GM12891 (cell line): ENCODE results near the gene PLEKHH1.

Source experiments
- DNase-seq: peaks from one replicate; pipeline ENCODE4 v3.0.0; 2011; ENCODE audit warnings: low spot score; ENCODE audit not compliant: insufficient read length
- FAIRE-seq: peaks from 2 replicates; lab custom pipeline; 2011; peaks lifted over from hg19 to GRCh38; lab: Jason Lieb, UNC
- PAX5 ChIP-seq: IDR thresholded peaks from 2 replicates; pipeline ENCODE4 v1.6.1; 2011; ENCODE audit warnings: low read length, moderate library complexity, mild to moderate bottlenecking; ENCODE audit not compliant: insufficient read depth, severe bottlenecking
- POLR2A ChIP-seq: IDR thresholded peaks from 2 replicates; pipeline ENCODE4 v1.6.1; 2011; ENCODE audit warnings: low read depth, low read length, control low read depth
- POLR2AphosphoS5 ChIP-seq: IDR thresholded peaks from 2 replicates; pipeline ENCODE4 v1.6.1; 2011; ENCODE audit warnings: low read depth, low read length, control low read depth
- POU2F2 ChIP-seq: IDR thresholded peaks from 2 replicates; pipeline ENCODE4 v1.6.1; 2011; ENCODE audit warnings: low read depth, mild to moderate bottlenecking, control low read depth, low read length, moderate library complexity
- SPI1 ChIP-seq: IDR thresholded peaks from 2 replicates; pipeline ENCODE4 v1.6.1; 2011; ENCODE audit warnings: low read depth, low read length, control low read depth
- TAF1 ChIP-seq: IDR thresholded peaks from 2 replicates; pipeline ENCODE4 v1.6.1; 2011; ENCODE audit warnings: low read depth, low read length, control low read depth

PLEKHH1 gene

GRCh38 chr14:67508956-67509355, 24.1 kb upstream of the PLEKHH1 start:
- TF ChIP-seq POU2F2 (no peak), TAF1 (no peak), SPI1 (no peak), PAX5 (no peak), POLR2A (no peak), POLR2AphosphoS5 (no peak)
- DNase-seq (no peak), FAIRE-seq (peak; percentile 66)

DNA sequence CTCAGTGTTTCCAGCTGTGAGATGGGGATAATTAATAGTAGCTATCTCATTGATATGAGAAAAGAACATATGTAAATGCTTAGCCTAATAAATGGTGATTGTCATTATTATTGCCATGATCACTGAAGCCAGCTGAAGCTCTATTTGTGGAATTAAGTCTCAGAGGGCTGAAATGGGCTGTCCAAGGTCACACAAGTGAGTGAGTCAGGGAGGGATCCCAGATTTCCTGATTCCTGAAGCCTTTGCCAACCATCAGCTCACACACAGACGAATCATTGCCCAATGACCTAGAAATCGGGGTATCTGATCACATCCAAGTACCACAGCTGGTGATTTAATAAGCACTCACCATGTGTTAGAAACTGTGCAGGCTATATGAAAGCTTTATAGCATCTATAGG, 23.0 kb upstream of the PLEKHH1 start:
- no peak for DNase-seq
- no peak for FAIRE-seq
- TF ChIP-seq POLR2A (no peak), POLR2AphosphoS5 (no peak), SPI1 (no peak), PAX5 (no peak), TAF1 (no peak), POU2F2 (no peak)

DNA sequence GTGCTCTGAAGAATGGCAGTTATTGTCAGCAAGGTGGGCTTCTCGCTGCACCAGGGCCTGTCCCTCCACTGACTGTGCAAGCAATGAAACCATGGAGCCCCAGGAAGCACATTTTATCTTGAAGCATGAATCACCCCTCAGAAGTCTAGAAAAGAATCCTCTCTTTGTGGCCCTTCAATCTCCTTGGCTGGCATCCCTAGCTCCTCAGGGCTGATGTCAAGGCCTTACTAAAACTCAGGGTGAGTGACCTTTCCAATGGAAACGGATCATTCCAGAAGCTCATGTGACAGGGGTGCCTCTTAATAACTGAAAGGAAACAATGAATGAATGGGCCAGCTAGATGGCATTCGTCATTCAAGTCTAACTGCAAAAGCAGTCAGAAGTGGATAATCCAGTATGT, 22.3 kb upstream of the PLEKHH1 start:
- DNase-seq, result no peak
- TF ChIP-seq SPI1, result no peak
- no peak for TF ChIP-seq TAF1
- no peak for TF ChIP-seq POLR2A
- no peak for TF ChIP-seq PAX5
- no peak for TF ChIP-seq POU2F2
- no peak for TF ChIP-seq POLR2AphosphoS5
- no peak for FAIRE-seq

DNA sequence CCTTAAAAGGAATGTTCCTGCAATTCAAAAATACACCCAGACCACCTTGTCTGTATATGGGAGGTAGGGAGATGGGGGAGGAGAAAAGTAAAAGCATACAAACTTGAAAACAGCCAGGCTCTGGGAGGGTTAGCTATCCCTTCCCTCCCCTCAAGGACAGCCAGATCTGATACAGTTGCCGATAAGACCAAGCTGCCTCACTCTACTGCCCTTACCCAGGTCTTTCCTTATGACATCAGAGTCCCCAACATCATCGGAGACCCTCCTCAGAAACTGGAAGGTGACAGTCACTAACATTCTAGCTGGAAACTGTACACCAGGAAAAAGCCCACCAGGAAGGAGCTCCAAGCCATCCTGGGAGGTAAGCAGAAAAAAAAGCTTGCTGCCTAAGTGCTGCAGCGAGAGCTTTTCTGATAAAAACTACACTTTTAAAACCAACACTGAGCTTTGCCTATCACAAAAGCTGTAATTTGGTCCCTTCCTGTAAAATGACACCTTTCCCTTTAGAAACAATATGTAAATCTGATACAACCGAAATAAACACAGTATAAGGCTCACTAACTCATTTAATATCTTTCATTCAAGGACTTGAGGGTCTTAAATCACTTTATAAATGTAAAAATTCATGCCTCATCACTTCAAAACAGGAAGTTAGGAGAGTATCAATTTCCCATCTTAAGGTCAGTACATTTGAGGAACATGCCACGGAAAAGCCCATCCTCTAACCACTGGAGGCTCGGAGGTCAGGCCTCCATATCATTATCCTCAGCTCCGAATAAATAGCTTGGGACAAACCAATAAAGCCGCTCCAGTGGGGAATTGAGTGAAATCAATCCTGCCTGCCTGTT, 20.4 kb upstream of the PLEKHH1 start:
- FAIRE-seq (peak; percentile 47), DNase-seq (no peak)
- TF ChIP-seq POLR2A (no peak), TAF1 (no peak), POLR2AphosphoS5 (no peak), SPI1 (no peak), POU2F2 (no peak), PAX5 (no peak)

- TF ChIP-seq PAX5, result no peak
- no peak for TF ChIP-seq TAF1
- TF ChIP-seq POLR2AphosphoS5, result no peak
- TF ChIP-seq SPI1, result no peak
- no peak for TF ChIP-seq POU2F2
- no peak for FAIRE-seq
- no peak for DNase-seq
Observed at GRCh38 chr14:67513631-67514108, 19.4 kb upstream of the PLEKHH1 start.

DNA sequence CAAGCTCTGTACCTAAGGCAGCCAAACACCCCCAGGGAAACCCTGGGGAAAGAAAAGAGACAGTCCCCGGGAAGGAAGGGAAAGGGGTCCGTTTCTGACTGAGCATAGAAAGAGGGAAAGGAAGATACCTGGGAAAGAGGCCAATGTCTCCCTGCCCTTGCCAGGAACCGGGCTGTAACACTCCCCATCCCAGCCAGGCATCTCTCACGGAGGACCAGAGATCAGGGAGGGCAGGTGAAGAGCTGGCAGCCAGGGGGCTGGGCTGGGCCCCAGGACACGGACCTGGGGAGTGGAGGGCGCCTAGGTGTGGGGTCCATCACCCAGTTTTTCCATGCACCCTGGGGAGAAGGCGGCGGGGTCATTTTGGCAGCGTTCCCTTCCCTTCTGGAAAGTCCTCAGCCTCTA, 18.9 kb upstream of the PLEKHH1 start:
- TF ChIP-seq POU2F2 (no peak), POLR2AphosphoS5 (no peak), POLR2A (no peak), TAF1 (no peak), PAX5 (no peak), SPI1 (no peak)
- FAIRE-seq, result no peak
- DNase-seq, result no peak

DNA sequence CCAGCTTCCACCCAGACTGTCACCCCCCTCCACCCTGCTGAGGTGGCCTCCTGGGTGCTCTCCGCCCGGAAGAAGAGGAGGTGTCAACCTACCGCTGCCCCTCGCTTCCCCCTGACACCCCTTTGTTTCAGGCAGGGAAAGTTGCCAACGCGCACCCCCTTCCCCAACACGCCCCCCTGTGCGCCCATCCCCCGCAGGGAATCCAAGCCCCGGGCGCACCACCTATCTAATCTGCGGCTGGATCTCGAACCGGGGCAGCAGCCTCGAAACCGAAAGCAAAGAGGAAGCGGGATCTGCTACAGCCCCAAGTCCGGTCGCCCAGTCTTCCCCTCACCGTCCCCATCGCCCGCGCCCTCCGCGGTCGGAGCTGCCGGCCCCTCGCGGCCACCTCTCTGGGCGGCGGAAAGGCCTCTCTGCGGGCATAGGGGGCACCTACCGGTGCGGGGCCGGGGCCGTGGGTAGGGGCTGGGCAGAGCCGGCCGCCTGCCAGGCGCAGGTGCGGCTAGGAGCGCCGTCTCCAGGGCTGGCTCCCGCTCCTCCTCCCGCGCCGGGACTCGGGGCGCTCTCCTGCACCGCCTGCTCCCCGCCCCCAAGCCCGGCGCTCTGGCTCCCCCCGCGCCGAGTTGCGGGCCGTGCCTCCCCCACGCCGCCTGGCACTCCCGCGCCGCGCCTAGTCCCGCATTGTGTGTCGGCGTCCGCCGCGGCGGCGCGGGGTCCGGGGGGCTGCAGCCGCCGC, 18.3 kb upstream of the PLEKHH1 start:
- DNase-seq (peak; percentile 63), FAIRE-seq (peak; percentile 43)
- TF ChIP-seq SPI1 (peak; percentile 43; the same call in 1 of the 2 replicates), TAF1 (no peak)

- peak; percentile 56 for DNase-seq
- peak; percentile 82 for FAIRE-seq
- TF ChIP-seq POLR2A (no peak), POU2F2 (no peak), SPI1 (no peak), PAX5 (no peak), POLR2AphosphoS5 (no peak), TAF1 (no peak)
Observed at GRCh38 chr14:67515386-67516079, 17.6 kb upstream of the PLEKHH1 start.

GRCh38 chr14:67516676-67517075, 16.4 kb upstream of the PLEKHH1 start:
- DNase-seq (no peak), FAIRE-seq (no peak)
- TF ChIP-seq PAX5 (no peak), TAF1 (no peak), POLR2AphosphoS5 (no peak), SPI1 (no peak), POU2F2 (no peak), POLR2A (no peak)
